GM19467 (cell line): ENCODE results near the gene RBM12.

ENCODE experiments used
- ATAC-seq: cut with Tn5 transposase; IDR thresholded peaks from one replicate; pipeline ENCODE4 v1.9.1; 2021; ENCODE audit warnings: mild to moderate bottlenecking, moderate library complexity; ENCODE audit not compliant: unreplicated experiment

Gene RBM12

DNA sequence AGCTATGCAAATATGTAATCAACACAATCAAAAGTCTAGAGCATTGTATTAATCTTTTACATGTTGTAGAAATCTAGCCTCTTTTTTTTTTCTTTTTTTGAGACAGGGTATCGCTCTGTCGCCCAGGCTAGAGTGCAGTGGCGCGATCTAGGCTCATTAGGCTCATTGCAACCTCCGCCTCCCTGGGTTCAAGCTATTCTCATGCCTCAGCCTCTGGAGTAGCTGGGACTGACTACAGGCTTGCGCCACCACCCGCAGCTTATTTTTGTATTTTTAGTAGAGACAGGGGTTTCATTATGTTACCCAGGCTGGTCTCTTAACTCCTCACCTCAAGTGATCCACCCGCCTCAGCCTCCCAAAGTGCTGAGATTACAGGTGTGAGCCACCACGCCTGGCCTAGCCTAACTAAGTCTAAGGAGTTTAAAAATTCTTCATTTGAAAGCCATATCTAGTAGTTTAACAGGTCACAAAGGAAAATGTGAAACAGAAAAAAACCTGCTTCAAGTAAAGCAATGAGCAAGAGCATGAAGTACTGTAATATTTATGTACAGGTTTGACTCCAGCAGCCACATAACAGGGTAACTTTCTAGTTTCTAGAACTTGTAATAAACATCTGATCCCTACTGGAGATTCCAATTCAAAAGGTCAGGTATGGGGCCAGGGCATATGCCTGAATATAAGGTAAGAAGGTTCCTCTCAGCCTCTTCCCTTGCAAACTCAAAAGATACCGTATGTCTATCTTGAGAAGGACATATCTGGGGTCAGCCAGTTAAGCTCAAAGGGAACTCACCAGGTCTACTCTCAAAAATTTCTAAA is 4.4 kb downstream of the RBM12 start:
- ATAC-seq = no peak

DNA sequence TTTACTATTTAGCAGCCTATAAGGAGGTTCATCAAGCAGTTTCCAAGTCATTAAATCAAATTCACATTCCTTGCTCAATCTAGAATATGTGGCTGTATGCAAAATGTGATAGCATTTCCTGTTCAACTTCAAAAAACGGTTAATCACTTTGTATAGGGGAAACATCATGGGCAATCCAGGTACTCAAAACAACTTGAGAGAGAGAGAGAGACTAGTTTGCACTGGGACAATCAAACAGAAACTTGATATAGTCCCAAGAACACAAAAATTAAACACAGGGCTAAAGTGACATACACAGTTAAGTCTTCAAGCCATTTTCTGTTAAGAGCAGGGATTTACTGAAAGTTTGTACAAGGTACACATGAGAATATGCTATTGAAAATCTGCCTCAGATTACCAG is 7.4 kb downstream of the RBM12 start:
- ATAC-seq = no peak

DNA sequence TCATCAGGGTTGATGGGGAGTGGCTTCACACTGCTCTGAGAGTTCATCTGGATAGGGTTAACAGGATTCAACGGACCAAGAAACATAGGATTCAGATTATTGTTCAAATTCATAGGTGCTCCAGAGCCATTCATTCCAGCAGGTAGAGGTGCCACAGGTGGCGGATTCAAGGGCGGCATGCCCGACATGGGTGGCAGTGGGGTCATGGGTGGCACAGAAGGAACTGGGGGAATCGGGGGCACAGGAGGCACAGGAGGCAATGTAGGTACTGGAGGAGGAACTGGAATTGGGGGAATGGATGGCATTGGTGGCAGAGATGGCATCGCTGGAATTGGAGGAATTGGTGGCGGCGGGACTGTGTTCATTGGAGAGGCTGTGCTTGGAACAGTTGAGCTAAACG is 10.3 kb downstream of the RBM12 start:
- ATAC-seq = no peak

DNA sequence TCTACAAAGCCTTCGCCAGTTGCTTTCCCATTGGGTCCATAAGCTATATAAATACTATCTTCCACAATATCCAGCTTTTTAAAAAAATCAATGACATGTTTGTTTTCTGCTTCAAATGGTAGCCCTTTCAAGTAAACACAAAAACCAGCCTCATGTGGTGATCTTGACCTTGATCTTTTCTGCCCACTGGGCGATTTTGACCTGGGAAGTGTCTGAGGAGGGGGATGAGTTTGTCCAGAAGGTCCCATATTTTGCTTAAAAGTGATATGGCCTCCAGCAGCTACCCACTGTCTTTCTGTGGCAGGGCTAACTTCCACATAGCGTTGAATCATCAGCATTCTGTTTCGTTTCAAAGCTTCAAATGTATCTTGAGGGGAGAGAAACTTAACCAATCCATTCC is 10.8 kb downstream of the RBM12 start:
- no peak for ATAC-seq

DNA sequence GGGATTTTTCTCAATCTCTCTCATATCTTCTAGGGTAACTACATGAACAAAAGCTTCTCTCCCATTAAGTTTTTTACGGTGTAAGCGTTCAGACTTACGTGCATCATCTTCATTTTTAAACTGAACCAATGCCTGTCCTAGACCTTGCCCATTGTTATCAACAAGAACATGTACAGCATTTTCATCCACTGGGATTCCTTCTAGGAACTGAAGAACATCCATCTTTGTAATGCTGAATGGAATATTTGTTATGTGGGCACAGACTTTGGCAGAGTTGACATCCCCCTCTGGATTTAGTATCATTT is 11.3 kb downstream of the RBM12 start:
- ATAC-seq = no peak

DNA sequence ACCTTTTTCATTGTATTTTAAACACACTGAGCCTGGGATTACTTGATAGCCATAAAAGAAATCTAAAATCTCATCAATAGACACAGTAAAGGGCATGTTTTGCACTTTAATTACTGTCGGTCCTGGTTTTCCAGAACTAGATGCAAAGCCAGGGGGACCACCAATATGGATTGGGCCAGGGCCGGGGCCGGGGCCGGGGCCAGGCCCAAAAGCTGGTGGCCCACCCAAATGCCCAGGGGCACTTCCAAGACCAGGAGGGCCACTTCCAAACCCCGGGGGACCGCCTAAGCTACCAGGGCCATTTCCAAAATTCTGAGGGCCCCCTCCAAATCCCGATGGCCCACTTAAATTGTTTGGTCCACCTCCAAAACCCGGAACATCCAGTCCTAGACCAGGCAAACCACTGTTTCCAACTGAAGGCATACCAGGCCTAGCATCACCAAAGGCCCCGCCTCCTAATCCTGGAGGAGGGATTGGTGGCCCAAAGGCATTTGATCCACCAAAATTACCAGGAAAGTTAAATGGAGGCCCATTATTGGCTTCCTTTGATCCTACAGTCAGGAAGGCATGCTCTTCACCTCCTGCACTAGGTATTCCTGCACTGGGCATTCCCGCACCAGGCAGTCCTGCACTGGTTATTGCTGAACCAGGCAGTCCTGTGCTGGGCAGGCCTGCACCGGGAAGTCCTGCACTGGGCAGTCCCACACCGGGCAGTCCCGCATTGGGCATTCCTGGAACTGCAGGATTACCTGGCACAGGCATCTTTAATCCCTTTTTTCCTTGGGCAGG is 11.9 kb downstream of the RBM12 start:
- ATAC-seq = no peak

DNA sequence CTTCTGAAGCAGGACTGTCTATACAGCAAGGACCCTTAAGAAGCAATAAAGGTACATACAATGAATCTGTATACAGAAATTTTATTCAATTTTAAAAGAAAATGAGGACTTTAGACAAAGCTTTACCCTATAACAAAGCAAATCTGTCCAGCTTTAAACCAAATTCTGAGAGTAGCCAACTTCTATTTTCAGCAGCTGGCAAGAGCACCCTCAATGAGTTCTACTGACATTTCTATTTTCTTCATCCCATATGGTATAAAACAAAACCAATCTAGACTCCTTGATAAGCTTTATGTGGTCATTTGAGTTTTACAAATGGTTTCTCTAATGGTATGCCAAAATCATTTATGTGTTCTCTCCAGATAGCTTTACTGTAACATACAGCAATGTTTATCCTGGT is 12.7 kb downstream of the RBM12 start:
- no peak for ATAC-seq

DNA sequence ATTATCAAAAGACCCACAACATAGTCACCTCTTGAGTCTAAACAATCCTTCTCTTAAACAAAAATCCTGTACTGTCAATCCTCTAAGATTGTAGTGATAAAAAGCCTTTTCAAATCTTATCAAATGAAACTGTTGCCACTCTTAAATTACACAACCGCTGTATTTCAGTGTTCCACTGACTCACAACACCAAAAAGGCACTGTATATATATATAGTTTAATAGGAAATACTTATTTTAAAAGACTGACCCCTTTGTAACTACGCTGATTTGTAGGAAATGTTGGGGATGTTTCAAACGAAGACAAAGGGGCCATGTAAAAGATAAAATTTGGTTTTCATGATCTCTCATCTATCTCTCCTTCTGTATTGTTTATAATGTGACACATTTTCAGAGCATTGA is 14.1 kb downstream of the RBM12 start:
- no peak for ATAC-seq

DNA sequence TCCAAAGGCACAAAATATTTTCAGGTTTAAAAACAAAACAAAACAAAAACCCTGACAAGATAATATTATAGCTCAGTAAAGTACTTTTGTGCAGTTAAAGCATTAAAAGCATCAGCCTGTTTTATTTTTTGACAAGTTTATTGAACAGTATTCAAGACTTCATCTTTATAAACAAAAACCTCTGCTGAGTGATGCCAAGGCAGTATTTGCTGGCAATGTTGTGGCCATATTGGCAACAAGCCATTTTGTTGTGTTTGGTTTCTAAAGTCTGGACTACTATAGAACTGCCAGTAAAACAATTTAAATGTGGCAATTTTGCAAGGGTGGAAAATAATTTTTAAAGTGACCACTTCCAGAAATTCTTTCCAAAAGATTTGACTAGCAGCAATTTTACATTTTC is 15.9 kb downstream of the RBM12 start:
- ATAC-seq = no peak

DNA sequence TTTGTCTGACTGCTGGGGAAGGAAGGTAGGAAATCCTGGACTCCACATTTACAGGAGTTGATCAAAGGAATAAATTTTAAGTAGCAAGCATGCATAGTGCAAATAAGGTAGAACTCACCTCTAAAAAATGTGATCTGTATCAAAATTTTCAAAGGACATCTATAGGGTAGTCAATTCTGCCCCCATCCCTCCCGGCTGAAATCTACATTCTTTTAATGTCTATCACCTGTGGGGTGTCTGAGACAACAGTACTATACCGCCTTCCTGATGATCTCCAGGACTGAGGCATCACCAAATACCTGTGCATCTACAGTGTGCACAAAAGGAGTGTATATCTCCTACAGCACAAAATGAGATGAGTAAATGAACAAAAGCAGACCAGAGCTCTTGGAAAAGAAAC is 19.9 kb downstream of the RBM12 start:
- ATAC-seq = no peak

DNA sequence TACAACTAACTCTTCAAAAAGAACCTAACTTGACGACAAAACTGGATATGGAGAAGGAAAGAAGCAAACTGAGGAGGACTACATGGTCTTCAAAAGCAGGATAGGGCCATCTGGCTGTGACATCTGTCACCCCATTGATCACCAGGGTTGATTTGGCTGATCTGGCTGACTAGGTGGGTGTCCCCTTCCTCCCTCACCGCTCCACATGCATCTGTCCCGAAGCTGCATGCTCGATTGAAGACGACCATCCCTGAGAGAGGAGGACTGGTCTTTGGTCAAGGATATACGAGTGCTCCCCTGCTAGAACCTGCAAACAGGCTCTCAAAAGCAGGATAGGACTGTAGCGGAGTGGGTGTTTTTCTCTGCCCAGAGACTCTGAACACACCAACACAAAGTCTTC is 21.7 kb downstream of the RBM12 start:
- ATAC-seq = no peak

DNA sequence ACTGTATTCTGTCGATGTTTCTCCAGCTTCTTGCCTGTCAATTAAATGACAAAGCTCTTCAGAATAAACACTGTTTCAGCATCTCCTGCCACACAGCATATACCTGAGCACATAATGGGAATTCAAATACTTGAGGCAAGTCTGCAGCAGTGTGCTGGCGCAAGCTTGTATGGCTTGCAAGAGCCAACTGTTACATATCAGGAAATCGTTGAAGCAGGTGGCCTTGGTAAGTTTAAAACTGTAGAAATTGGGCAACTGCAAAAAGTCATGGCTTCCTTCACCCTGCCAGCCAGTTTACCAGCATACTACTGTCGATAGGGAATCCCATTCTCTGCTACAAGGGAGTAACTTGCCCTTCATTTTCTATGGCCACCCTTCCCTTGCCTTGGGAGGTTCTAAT is 23.0 kb downstream of the RBM12 start:
- ATAC-seq = no peak

DNA sequence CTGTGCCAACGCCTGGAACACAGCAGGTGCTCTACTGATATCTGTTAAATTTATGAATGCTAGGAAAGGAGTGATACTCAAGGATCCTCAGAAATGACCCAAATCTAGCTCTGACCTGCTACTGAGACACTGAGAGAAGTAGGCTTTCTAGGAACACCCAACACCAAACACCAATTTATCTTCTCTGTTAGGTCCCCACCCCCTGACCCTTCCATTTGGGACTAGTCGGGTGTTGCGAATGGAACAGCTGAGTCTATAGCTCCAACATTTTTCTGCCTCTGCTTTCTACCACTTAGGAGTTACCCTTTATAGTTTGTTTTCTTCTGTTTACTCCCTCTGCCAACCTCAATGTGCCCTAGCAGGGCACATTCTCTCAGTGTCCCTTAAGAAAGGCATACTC is 24.0 kb downstream of the RBM12 start:
- ATAC-seq = no peak

DNA sequence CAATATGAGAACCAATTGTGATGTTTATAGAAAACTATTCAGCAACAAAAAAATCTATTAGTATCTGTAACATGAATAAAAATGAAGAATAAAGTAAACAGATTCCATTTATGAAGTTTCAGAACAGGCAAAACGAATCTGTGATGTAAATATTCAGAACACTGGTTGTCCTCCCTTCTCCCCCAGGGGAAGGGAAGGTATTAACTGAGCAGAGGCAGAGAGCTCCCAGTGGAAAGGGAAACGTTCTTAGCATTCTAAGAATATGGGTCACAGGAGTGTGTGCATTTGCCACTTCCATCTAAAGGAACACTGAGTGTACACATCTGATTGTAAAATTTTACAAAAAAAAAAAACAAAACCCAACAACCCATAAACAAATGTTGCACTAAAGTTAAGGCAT is 25.9 kb downstream of the RBM12 start:
- no peak for ATAC-seq

DNA sequence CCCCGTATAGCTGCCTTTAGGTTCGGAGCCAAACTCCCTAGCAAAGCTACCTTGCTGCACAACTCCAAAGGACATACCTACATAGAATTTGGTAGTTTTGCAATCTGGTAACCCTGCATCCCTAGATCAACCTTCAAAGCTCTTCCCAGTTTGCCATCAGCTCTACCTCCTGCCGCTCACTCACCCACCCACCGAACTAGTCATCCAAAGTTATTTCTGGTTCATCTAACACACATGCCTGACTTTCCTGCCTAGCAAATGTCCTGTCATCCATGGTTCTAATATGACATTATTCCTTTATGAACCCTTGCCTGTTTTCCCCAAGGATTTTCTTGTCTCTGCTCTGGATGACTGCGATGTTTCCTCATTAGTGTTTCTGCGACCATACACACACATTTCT is 27.4 kb downstream of the RBM12 start:
- ATAC-seq = no peak

DNA sequence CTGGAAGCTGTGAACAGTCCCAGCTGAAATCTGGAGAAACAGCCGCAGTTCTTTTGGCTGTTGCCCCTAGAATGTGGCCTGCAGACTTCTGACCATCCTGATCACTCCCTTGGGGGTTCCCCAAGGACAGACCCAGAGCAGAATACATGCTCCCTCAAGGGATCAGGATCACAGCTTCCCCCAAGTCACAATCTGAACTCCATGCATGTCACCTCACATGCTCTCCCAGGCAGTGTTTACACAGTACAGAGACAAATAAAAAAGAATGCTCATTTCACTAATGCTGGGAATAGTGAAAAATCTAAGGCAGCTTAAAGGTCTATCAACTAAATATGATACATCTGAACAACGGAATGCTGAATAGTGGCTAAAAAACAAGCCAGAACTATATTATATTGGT is 28.6 kb downstream of the RBM12 start:
- ATAC-seq = no peak

DNA sequence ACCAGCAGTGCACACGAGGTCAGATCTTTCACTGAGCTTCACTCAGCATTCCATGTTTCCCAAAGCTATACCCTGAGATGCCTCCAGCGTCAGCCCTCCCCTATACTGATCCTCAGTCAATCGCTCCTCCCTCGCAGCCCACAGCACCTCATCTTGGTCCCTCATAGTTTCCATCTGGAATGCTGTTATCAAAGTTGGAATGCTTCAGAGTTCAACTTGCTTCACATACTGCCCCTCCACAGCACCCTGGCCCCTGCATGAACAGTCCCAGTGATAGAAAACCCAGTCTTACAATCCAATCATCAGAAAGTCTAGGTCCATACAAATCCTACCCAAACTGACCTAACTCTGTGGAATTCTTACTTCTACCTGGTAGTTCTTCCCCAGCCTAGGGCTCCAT is 29.0 kb downstream of the RBM12 start:
- ATAC-seq = no peak

DNA sequence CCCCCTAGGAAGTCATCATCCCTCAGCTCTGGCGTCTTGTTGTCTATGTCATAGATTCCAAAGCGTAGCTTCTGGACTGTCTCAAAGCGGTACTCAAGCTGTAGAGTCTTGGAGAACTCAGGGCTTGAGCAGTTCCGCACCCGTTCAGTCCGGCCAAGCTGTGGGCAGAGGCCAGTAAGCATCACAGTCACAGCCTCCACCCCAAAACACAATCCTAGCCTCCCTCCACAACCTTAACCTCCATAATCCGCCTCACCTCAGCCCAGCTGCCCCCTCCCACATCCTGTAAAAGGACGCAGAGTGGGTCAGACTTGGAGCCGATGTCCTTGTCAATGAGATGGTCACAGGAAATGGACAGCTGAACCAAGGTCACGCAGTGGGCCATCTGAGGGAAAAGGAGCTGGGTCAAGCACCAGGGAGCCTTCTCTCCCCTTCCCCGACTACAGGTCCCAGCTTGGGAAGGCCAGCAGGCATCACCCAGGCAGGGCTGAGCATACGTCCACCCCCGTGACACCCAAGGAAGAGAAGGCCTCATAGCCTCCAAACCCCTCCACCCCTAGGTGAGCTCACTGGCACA is 32.1 kb downstream of the RBM12 start:
- ATAC-seq = no peak

DNA sequence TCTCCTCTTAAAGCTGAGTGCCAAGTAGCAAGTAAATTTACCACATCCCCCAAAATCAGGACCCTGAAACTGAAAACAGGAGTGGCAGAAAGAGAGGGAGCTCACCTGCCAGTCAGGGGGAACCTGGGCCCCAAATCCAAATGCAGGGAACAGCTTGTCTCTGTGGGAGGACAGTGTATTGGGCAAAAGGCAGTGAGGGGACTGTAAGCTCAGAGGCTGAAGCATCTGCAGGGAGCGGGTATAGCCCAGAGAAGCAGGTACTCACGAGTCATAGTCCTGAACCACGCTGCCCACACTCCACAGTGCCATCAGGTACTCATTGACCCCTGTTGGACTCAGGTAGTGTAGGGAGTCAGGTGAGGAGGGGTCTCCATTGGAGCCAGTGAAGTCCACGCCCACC is 34.1 kb downstream of the RBM12 start:
- ATAC-seq = no peak

DNA sequence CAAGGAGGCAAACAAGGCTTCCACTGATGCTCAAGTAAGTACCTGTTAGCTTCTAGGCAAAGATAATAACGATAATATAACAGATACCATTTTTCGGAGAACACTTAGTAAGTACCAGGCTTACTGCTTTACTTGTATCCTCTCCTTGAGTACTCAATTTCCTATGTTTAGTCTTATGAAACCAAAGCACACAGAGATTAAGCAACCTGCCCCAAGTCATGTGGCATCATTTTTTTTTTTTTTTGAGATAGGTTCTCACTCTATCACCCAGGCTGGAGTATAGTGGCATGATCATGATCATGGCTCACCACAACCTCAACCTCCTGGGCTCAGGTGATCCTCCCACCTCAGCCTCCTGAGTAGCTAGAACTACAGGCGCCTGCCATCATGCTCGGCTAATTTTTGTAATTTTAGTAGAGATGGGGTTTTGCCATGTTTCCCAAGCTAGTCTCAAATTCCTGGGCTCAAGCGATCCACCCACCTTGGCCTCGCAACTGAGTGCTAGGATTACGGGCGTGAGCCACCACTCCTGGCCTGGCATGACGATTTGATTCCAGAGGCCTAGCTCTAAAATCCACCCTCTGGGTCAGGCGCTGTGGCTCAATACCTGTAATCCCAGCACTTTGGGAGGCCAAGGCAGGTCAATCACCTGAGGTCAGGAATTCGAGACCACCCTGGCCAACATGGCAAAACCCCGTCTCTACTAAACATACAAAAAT is 35.1 kb downstream of the RBM12 start:
- ATAC-seq = no peak

DNA sequence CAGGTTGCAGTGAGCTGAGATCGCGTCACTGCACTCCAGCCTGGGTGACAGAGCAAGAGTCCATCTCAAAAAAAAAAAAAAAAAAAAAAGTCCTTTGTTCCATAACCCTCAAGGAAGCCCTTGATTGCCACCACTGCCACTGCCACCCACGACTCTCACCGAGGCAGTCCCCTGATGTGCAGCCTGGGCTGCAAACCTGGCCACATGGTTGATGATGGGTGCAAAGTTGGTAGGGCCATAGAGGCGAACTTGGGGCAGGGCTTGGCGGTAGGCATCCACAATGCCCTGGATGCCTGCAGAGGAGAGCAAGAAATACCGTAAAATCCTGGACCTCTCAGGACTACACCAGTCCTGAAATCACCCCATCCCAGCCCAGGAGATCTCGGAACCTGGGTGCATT is 37.6 kb downstream of the RBM12 start:
- no peak for ATAC-seq
